Endothelial cell (in vitro differentiated cells): ENCODE measurements around the gene HYCC2. TPM values are rescaled to one million over a fixed set of nuclear protein-coding genes. Genes with fewer than 3 reads are reported as not detected.

Experiments
- DNase-seq: peaks from one replicate; pipeline ENCODE4 v3.0.0; 2021; ENCODE audit warnings: low spot score
- H3K27ac Mint-ChIP-seq: one replicate; pipeline ENCODE4 v1.8.0; 2021; ENCODE audit warnings: mixed read lengths, inconsistent platforms; ENCODE audit not compliant: unreplicated experiment
- H3K27me3 Mint-ChIP-seq: one replicate; pipeline ENCODE4 v1.8.0; 2021; ENCODE audit warnings: mild to moderate bottlenecking, moderate library complexity, mixed read lengths, inconsistent platforms; ENCODE audit not compliant: unreplicated experiment
- H3K36me3 Mint-ChIP-seq: one replicate; pipeline ENCODE4 v1.8.0; 2021; ENCODE audit warnings: mild to moderate bottlenecking, low read depth, mixed read lengths, inconsistent platforms; ENCODE audit not compliant: unreplicated experiment
- H3K4me1 Mint-ChIP-seq: one replicate; pipeline ENCODE4 v1.8.0; 2021; ENCODE audit warnings: mild to moderate bottlenecking, mixed read lengths, inconsistent platforms; ENCODE audit not compliant: unreplicated experiment
- H3K4me3 Mint-ChIP-seq: one replicate; pipeline ENCODE4 v1.8.0; 2021; ENCODE audit warnings: mild to moderate bottlenecking, mixed read lengths, inconsistent platforms; ENCODE audit not compliant: unreplicated experiment
- H3K9me3 Mint-ChIP-seq: one replicate; pipeline ENCODE4 v1.8.0; 2021; ENCODE audit warnings: mixed read lengths, inconsistent platforms; ENCODE audit not compliant: unreplicated experiment
- CTCF ChIP-seq: fragments of 200-600 bp; sonication (generic); IDR thresholded peaks from one replicate; pipeline ENCODE4 v1.5.0; 2021; ENCODE audit warnings: antibody characterized with exemption; ENCODE audit not compliant: unreplicated experiment
- total RNA-seq: library from RNA; stranded (reverse); fragmentation: NEBNext Ultra II Directional; extraction: Animal tissue kit (Norgen Biotek cat#: 25700); gene quantifications from one replicate; pipeline ENCODE4 v1.2.1, GENCODE V29; 2021; ENCODE audit not compliant: unreplicated experiment

The HYCC2 gene
- total RNA-seq, 1 donor from 2014 or later: 25.1 TPM

- H3K36me3 Mint-ChIP-seq: peaks cover 26% of the 10 kb centered on the region
- H3K27ac Mint-ChIP-seq: peak overlapping the region; percentile 93
- H3K4me1 Mint-ChIP-seq: peaks cover 45% of the 10 kb centered on the region
- no peak for TF ChIP-seq CTCF
- H3K27me3 Mint-ChIP-seq: no peaks in the 10 kb centered on the region
- peak; percentile 26 for DNase-seq
- no peaks in the 10 kb centered on the region for H3K9me3 Mint-ChIP-seq
- peak overlapping the region; percentile 93 for H3K4me3 Mint-ChIP-seq
These were observed 45.7 kb upstream of the HYCC2 start for GRCh38 chr2:201116959-201117734.

DNA sequence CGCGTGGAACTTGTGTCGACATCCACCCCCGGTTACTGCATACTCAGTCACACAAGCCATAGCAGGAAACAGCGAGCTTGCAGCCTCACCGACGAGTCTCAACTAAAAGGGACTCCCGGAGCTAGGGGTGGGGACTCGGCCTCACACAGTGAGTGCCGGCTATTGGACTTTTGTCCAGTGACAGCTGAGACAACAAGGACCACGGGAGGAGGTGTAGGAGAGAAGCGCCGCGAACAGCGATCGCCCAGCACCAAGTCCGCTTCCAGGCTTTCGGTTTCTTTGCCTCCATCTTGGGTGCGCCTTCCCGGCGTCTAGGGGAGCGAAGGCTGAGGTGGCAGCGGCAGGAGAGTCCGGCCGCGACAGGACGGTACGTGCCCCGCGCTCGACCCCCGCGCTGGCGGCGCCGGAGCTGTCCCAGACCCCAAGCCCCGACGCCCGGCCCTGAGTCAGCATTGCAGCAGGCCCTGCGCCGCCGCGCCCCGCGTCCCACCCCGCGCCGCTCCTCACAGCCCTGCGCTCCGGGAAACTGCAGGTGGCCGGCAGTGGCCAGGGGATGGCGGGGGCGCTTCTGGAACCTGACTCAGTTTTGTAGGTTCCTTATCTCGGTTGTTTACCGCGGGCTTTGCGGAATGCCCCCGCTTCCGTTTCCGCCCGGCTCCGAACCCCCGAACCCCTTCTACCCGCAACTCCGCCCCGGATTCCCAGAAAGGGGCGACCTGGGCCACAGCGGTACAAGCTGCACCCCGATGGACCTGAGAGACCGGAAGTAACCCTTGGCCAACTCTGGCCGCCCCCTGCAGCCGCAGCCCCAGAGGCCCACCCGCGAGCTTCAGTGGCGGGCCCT is 44.9 kb upstream of the HYCC2 start, which contains the start of gene CFLAR:
Gene CFLAR (plus strand): TSS at position 50 of the 844 bp plus-strand sequence. CDS start 13,702 bp downstream, outside the sequence.
- peaks cover 39% of the 10 kb centered on the region for H3K4me1 Mint-ChIP-seq
- TF ChIP-seq CTCF: no peak

DNA sequence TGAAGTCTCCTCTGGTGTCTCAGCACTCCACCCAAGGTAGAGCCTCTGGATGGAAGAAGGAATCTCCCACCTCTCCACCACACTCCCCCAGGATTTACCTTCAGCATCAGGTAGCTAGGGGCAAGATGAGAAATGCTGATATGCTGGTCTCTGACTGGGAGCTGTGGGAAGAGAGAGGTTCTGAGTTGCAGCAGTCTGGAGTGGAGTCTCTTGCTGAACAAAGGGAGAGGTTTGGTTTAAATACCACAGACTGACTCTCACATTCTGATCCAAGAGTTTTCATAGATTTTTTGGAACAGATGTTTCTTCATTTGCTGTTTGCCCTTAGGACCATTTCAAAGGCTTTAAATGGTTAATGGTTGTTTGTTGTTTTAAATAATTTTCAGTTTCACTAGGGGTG is 43.4 kb upstream of the HYCC2 start:
- DNase-seq: no peak
- Mint-ChIP-seq H3K9me3 (no peaks in the 10 kb centered on the region), H3K4me3 (peak overlapping the region; percentile 85), H3K27ac (peak overlapping the region; percentile 96), H3K36me3 (peaks cover 16% of the 10 kb centered on the region), H3K4me1 (peaks cover 28% of the 10 kb centered on the region), H3K27me3 (no peaks in the 10 kb centered on the region)
- no peak for TF ChIP-seq CTCF

More for the DNA sequence above, 44.9 kb upstream of the HYCC2 start, which contains the start of gene CFLAR:
- Mint-ChIP-seq H3K27me3 (no peaks in the 10 kb centered on the region), H3K36me3 (peaks cover 24% of the 10 kb centered on the region), H3K9me3 (no peaks in the 10 kb centered on the region), H3K27ac (peak within 1 kb of the TSS; percentile 96), H3K4me3 (peak within 1 kb of the TSS; percentile 93)
- peak; percentile 49 for DNase-seq

GRCh38 chr2:201114350-201114749 is 42.9 kb upstream of the HYCC2 start:
- Mint-ChIP-seq H3K27me3 (no peaks in the 10 kb centered on the region), H3K4me3 (peak overlapping the region; percentile 85), H3K9me3 (no peaks in the 10 kb centered on the region), H3K27ac (peak overlapping the region; percentile 89), H3K36me3 (peaks cover 13% of the 10 kb centered on the region), H3K4me1 (peaks cover 25% of the 10 kb centered on the region)
- no peak for TF ChIP-seq CTCF
- no peak for DNase-seq
